ENCODE data around the gene ADAM22.

- TF ChIP-seq POLR2A (IDR thresholded peaks at IDR 0.05) (no peak), CTCF (IDR thresholded peaks at IDR 0.05) (no peak), EP300 (IDR thresholded peaks at IDR 0.05) (no peak), POLR2AphosphoS5 (IDR thresholded peaks at IDR 0.05) (no peak)
These were observed 138.6 kb downstream of the ADAM22 start for GRCh38 chr7:88072715-88073055.
